GM12801 (cell line): Measurements from ENCODE around the gene DNAAF5.

Experiments used
- TF ChIP-seq, protein P1 (sequence below): IDR thresholded peaks from one replicate; pipeline ENCODE4 v1.5.1; 2011; ENCODE audit warnings: control low read depth; ENCODE audit not compliant: insufficient read length; ENCODE audit errors: extremely low read depth

Gene DNAAF5

GRCh38 chr7:776381-776780, 49.9 kb downstream of the DNAAF5 start:
- TF ChIP-seq, protein P1, sequence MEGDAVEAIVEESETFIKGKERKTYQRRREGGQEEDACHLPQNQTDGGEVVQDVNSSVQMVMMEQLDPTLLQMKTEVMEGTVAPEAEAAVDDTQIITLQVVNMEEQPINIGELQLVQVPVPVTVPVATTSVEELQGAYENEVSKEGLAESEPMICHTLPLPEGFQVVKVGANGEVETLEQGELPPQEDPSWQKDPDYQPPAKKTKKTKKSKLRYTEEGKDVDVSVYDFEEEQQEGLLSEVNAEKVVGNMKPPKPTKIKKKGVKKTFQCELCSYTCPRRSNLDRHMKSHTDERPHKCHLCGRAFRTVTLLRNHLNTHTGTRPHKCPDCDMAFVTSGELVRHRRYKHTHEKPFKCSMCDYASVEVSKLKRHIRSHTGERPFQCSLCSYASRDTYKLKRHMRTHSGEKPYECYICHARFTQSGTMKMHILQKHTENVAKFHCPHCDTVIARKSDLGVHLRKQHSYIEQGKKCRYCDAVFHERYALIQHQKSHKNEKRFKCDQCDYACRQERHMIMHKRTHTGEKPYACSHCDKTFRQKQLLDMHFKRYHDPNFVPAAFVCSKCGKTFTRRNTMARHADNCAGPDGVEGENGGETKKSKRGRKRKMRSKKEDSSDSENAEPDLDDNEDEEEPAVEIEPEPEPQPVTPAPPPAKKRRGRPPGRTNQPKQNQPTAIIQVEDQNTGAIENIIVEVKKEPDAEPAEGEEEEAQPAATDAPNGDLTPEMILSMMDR: no peak

GRCh38 chr7:776992-777727, 50.7 kb downstream of the DNAAF5 start:
- TF ChIP-seq, protein P1: no peak

- TF ChIP-seq, protein P1: no peak
Measured at GRCh38 chr7:777728-778078, 51.2 kb downstream of the DNAAF5 start.

- TF ChIP-seq, protein P1: no peak
Measured at GRCh38 chr7:778271-778967, 51.9 kb downstream of the DNAAF5 start.

DNA sequence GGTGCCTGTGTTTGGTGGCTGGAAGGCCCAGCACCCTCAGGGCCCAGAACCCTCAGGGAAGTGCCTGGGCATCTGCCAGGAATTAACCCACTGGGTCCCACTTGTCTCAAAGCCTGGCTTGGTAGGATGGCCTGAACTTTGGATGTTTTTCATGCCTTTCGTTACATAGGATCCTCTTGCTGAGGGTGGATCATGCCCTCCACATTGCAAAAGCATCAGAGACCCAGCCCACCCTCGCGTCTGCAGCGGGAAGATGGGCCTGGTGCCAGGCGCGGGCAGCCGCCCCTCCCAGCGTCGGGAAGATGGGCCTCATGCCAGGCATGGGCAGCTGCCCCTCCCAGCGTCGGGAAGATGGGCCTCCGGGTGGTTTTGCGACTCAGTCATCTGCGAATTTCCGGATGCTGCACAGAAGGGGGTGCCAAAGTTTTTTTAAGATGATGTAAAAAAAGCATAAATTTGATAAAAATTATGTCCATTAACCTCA, 52.5 kb downstream of the DNAAF5 start:
- TF ChIP-seq, protein P1: no peak

DNA sequence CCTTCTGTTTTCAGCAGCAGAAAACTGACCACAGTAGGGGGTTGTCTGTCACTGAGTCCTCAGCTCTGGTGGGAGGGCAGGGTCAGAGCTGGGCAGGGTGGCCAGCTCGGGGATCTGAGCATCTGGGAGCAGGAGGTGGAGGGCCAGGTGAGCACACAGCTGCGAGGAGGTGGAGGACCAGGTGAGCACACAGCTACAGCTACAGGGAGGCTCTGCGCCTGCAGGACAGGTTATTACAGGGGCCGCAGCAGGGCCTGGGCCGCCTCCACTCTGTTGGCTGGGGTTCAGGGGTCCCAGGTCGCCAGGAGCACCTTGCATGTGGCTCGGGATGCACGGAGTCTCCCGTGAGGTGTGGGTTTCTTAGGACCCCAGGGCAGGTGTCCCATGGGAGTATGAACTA, 53.0 kb downstream of the DNAAF5 start:
- TF ChIP-seq, protein P1: no peak

- TF ChIP-seq, protein P1: no peak
Measured at GRCh38 chr7:780081-780480, 53.6 kb downstream of the DNAAF5 start.
